ENCODE measurements around the gene FRMD4A. TPM values are rescaled to one million over a fixed set of nuclear protein-coding genes. Genes with fewer than 3 reads are reported as not detected.

Gene FRMD4A
- polyA plus RNA-seq, 1 donor (not counting 4 experiments of a cell fraction or from before 2014, with no cell fraction given), result 12.9 TPM

DNA sequence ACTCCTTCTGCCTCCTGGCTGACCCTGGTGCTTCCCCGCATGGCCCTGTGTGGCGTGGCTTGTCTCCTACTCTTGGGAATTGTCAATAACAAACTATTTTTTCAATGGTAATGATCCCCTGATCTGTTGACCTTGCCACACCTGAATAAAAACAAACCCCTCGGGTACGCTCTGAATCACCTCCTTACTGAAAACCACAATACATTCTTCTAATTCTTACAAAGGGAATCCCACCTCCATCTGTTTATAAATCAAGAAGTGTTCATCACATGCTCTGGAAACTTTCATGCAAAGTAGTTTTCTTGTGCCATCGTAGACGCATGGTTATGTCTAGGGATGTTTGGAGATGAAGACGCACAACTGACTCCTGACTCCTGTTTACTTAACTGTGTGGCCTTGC, 245.8 kb downstream of the FRMD4A start:
- no peaks in the 10 kb centered on the region for H4K20me1 ChIP-seq (ENCODE audit: control insufficient read depth, extremely low read depth, insufficient read depth, low read length)
- no peaks in the 10 kb centered on the region for H3K9me1 ChIP-seq (ENCODE audit: control insufficient read depth, extremely low read depth, insufficient read depth, low read length)
- H3K27me3 ChIP-seq (ENCODE audit: control insufficient read depth, extremely low read depth, insufficient read depth, low read length), result no peaks in the 10 kb centered on the region
- no peak overlapping the region for H3K4me3 ChIP-seq (ENCODE audit: control insufficient read depth in 2 of 3, extremely low read depth in 1 of 3, insufficient read depth in 2 of 3, low read depth in 1 of 3, low read length in 3 of 3)
- H2AFZ ChIP-seq (ENCODE audit: control insufficient read depth, low read length), result no peak overlapping the region
- H3K9me3 ChIP-seq (ENCODE audit: control insufficient read depth, low read depth, low read length), result no peaks in the 10 kb centered on the region
- no peak overlapping the region for H3K4me2 ChIP-seq (ENCODE audit: control insufficient read depth, extremely low read depth, insufficient read depth, low read depth, low read length)
- H3K79me2 ChIP-seq (ENCODE audit: control insufficient read depth, insufficient read depth, low read length), result no peaks in the 10 kb centered on the region
- H3K36me3 ChIP-seq (ENCODE audit: control insufficient read depth in 2 of 2, extremely low read depth in 1 of 2, insufficient read depth in 2 of 2, low read length in 2 of 2), result no peaks in the 10 kb centered on the region
- TF ChIP-seq, protein P1, sequence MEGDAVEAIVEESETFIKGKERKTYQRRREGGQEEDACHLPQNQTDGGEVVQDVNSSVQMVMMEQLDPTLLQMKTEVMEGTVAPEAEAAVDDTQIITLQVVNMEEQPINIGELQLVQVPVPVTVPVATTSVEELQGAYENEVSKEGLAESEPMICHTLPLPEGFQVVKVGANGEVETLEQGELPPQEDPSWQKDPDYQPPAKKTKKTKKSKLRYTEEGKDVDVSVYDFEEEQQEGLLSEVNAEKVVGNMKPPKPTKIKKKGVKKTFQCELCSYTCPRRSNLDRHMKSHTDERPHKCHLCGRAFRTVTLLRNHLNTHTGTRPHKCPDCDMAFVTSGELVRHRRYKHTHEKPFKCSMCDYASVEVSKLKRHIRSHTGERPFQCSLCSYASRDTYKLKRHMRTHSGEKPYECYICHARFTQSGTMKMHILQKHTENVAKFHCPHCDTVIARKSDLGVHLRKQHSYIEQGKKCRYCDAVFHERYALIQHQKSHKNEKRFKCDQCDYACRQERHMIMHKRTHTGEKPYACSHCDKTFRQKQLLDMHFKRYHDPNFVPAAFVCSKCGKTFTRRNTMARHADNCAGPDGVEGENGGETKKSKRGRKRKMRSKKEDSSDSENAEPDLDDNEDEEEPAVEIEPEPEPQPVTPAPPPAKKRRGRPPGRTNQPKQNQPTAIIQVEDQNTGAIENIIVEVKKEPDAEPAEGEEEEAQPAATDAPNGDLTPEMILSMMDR (optimal IDR thresholded peaks at IDR 0.05 in 1 of 3, IDR thresholded peaks at IDR 0.05 in 1 of 3, conservative IDR thresholded peaks at IDR 0.05 in 1 of 3; ENCODE audit: extremely low read depth in 1 of 3, insufficient read depth in 2 of 3, low read length in 3 of 3), result no peak
- no peak for TF ChIP-seq EZH2 (IDR thresholded peaks at IDR 0.05; ENCODE audit: low read length)
- H3K4me1 ChIP-seq (ENCODE audit: control insufficient read depth, extremely low read depth, insufficient read depth, low read length), result peaks cover 4% of the 10 kb centered on the region
- FAIRE-seq (no peak), DNase-seq (ENCODE audit: low read depth, low spot score) (no peak)
- H3K27ac ChIP-seq (ENCODE audit: control insufficient read depth, insufficient read depth, low read length), result no peak overlapping the region
- no peak overlapping the region for H3K9ac ChIP-seq (ENCODE audit: control insufficient read depth, extremely low read depth, insufficient read depth, low read length)
- dilution Hi-C loops (cut with MboI; ENCODE audit: extremely low pct_ligation_motif_present, low sequenced_read_pairs), result no loop called here

DNA sequence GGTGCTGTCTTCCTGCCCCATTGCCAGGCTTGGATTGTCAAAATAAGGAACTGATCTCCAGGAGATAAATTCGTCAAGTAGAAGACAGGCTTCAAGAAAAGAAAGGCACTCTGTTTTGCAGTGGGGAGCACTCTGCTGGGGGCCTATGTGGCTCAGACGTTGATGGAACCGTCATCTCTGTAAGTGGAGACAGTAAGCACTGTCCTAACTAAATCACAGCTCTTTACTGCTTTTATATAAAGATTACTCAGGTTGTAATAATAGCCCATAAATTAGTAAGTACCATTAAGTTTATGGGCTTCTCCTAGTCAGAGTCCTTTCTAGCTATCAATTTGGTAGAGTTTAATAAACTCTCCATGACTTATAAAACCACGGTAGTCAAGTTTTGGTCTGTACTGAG, 249.9 kb downstream of the FRMD4A start:
- DNase-seq (ENCODE audit: low read depth, low spot score), result no peak
- no peaks in the 10 kb centered on the region for H3K79me2 ChIP-seq (ENCODE audit: control insufficient read depth, insufficient read depth, low read length)
- H3K9me1 ChIP-seq (ENCODE audit: control insufficient read depth, extremely low read depth, insufficient read depth, low read length), result no peaks in the 10 kb centered on the region
- H3K36me3 ChIP-seq (ENCODE audit: control insufficient read depth in 2 of 2, extremely low read depth in 1 of 2, insufficient read depth in 2 of 2, low read length in 2 of 2), result no peaks in the 10 kb centered on the region
- no peaks in the 10 kb centered on the region for H4K20me1 ChIP-seq (ENCODE audit: control insufficient read depth, extremely low read depth, insufficient read depth, low read length)
- H3K27ac ChIP-seq (ENCODE audit: control insufficient read depth, insufficient read depth, low read length), result no peak overlapping the region
- no peak for FAIRE-seq
- H3K4me2 ChIP-seq (ENCODE audit: control insufficient read depth, extremely low read depth, insufficient read depth, low read depth, low read length), result no peak overlapping the region
- no peaks in the 10 kb centered on the region for H3K27me3 ChIP-seq (ENCODE audit: control insufficient read depth, extremely low read depth, insufficient read depth, low read length)
- no peak for TF ChIP-seq EZH2 (IDR thresholded peaks at IDR 0.05; ENCODE audit: low read length)
- TF ChIP-seq, protein P1 (optimal IDR thresholded peaks at IDR 0.05 in 1 of 3, IDR thresholded peaks at IDR 0.05 in 1 of 3, conservative IDR thresholded peaks at IDR 0.05 in 1 of 3; ENCODE audit: extremely low read depth in 1 of 3, insufficient read depth in 2 of 3, low read length in 3 of 3), result no peak
- no peaks in the 10 kb centered on the region for H3K9me3 ChIP-seq (ENCODE audit: control insufficient read depth, low read depth, low read length)
- no peak overlapping the region for H2AFZ ChIP-seq (ENCODE audit: control insufficient read depth, low read length)
- peaks cover 4% of the 10 kb centered on the region for H3K4me1 ChIP-seq (ENCODE audit: control insufficient read depth, extremely low read depth, insufficient read depth, low read length)
- no peak overlapping the region for H3K9ac ChIP-seq (ENCODE audit: control insufficient read depth, extremely low read depth, insufficient read depth, low read length)
- H3K4me3 ChIP-seq (ENCODE audit: control insufficient read depth in 2 of 3, extremely low read depth in 1 of 3, insufficient read depth in 2 of 3, low read depth in 1 of 3, low read length in 3 of 3), result no peak overlapping the region
- dilution Hi-C loops (cut with MboI; ENCODE audit: extremely low pct_ligation_motif_present, low sequenced_read_pairs), result no loop called here
